AG10803 (cell line): ENCODE results near the gene ERF.

Source experiments
- DNase-seq: peaks from one replicate; pipeline ENCODE4 v3.0.0; 2010; ENCODE audit warnings: low read depth
- H3K4me3 ChIP-seq: 2 replicates; pipeline ENCODE4 v1.5.1; 2011; ENCODE audit warnings: mild to moderate bottlenecking, low read length, control low read depth
- CTCF ChIP-seq: conservative IDR thresholded peaks from 2 replicates; pipeline ENCODE4 v1.5.1; 2011; ENCODE audit warnings: mild to moderate bottlenecking, low read length, control low read depth, inconsistent platforms

The ERF gene

GRCh38 chr19:42274065-42274682, 19.2 kb upstream of the ERF start:
- H3K4me3 ChIP-seq, result no peak overlapping the region

GRCh38 chr19:42273407-42274064, 18.6 kb upstream of the ERF start:
- H3K4me3 ChIP-seq, result no peak overlapping the region
- no peak for TF ChIP-seq CTCF
- no peak for DNase-seq

More at GRCh38 chr19:42274065-42274682, 19.2 kb upstream of the ERF start:
- TF ChIP-seq CTCF, result no peak
- DNase-seq, result no peak

- no peak for TF ChIP-seq CTCF
- no peak for DNase-seq
- no peak overlapping the region for H3K4me3 ChIP-seq
These were observed 18.1 kb upstream of the ERF start for GRCh38 chr19:42272989-42273406.

GRCh38 chr19:42272535-42272897, 17.6 kb upstream of the ERF start:
- no peak overlapping the region for H3K4me3 ChIP-seq
- no peak for TF ChIP-seq CTCF
- DNase-seq, result no peak

- DNase-seq, result no peak
- TF ChIP-seq CTCF, result no peak
- H3K4me3 ChIP-seq, result no peak overlapping the region
These were observed 17.1 kb upstream of the ERF start for GRCh38 chr19:42271861-42272534.

- peak overlapping the region; percentile 90 for H3K4me3 ChIP-seq
- TF ChIP-seq CTCF, result no peak
These were observed 16.1 kb upstream of the ERF start for GRCh38 chr19:42271045-42271419.

More at GRCh38 chr19:42271045-42271419, 16.1 kb upstream of the ERF start:
- DNase-seq, result no peak
